HepG2 (cell line): ENCODE measurements around the gene ZNF804B. TPM values are rescaled to one million over a fixed set of nuclear protein-coding genes. Genes with fewer than 3 reads are reported as not detected.

Source experiments
- ATAC-seq: fragments of 200-7000 bp; cut with Tn5 transposase; 3 replicates; pipeline ENCODE4 v1.9.1; 2020; ENCODE audit warnings: mild to moderate bottlenecking, moderate library complexity
- BruUV-seq: library from RNA; stranded (reverse); fragments of 400-500 nt; replicated peaks from 2 replicates; lab custom pipeline; 2021; lab: Mats Ljungman, UMichigan
- CTCF ChIA-PET: fragments of 300-600 bp; formaldehyde crosslinking; extraction: SDS; loops from one replicate; lab custom pipeline; 2021; ENCODE audit warnings: low total read pairs, inconsistent platforms, low intra/inter-chr PET ratio; lab: Yijun Ruan, JAX
- POLR2A ChIA-PET: fragments of 350-600 bp; sonication (Branson Sonifier 250); formaldehyde crosslinking; loops from one replicate; lab custom pipeline; 2020; ENCODE audit warnings: antibody characterized with exemption, inconsistent platforms; lab: Yijun Ruan, JAX
- DNase-seq: peaks from one replicate; pipeline ENCODE4 v3.0.0-alpha.2; 2015; ENCODE audit warnings: low spot score
- FAIRE-seq: peaks from 3 replicates; lab custom pipeline; 2011; peaks lifted over from hg19 to GRCh38; lab: Jason Lieb, UNC
- H2AFZ ChIP-seq: one replicate; pipeline ENCODE4 v1.6.1; 2011; ENCODE audit warnings: low read length, inconsistent platforms
- H3K27ac ChIP-seq: fragments of 300-600 bp; 3 replicates; pipeline ENCODE4 v1.8.0; 2011; ENCODE audit warnings: mixed run types, mild to moderate bottlenecking, mixed read lengths, low read length, inconsistent platforms; ENCODE audit not compliant: insufficient read depth; ENCODE audit errors: extremely low read length
- H3K27me3 ChIP-seq, 2 experiments: fragments of 200-600 bp in 1 of 2; 2 replicates in 1 of 2; 3 replicates in 1 of 2; pipeline versions ENCODE4 v1.6.0 to v1.8.0; 2011; ENCODE audit warnings: low read length in 2 of 2, mild to moderate bottlenecking in 2 of 2, moderate library complexity in 2 of 2, inconsistent platforms in 1 of 2; ENCODE audit not compliant: insufficient read depth in 2 of 2, control insufficient read depth in 1 of 2
- H3K36me3 ChIP-seq, 2 experiments: fragments of 200-600 bp in 1 of 2; replicated peaks in 1 of 2; 2 replicates in 1 of 2; 3 replicates in 1 of 2; pipeline versions ENCODE4 v1.5.1 to v1.8.0; 2011; ENCODE audit warnings: low read length in 2 of 2, inconsistent platforms in 1 of 2; ENCODE audit not compliant: insufficient read depth in 2 of 2, control insufficient read depth in 1 of 2
- H3K4me1 ChIP-seq: 2 replicates; pipeline ENCODE4 v1.5.1; 2012; ENCODE audit warnings: low read length, inconsistent platforms; ENCODE audit not compliant: insufficient read depth
- H3K4me2 ChIP-seq: 2 replicates; pipeline ENCODE4 v1.6.0; 2011; ENCODE audit warnings: low read depth, low read length, inconsistent platforms
- H3K4me3 ChIP-seq, 3 experiments: fragments of 200-600 bp in 1 of 3; sonication (generic), shearing (Covaris generic) in 1 of 3; replicated peaks in 1 of 3; 2 replicates each; pipeline ENCODE4 v1.5.1; 2011 to 2016; ENCODE audit warnings: low read length in 3 of 3, inconsistent platforms in 2 of 3, low read depth in 2 of 3, mild to moderate bottlenecking in 2 of 3, control low read depth in 1 of 3, mixed read lengths in 1 of 3; ENCODE audit not compliant: insufficient read depth in 1 of 3
- H3K79me2 ChIP-seq: one replicate; pipeline ENCODE4 v1.6.1; 2011; ENCODE audit warnings: low read length, inconsistent platforms; ENCODE audit not compliant: insufficient read depth
- H3K9ac ChIP-seq: 2 replicates; pipeline ENCODE4 v1.6.0; 2011; ENCODE audit warnings: mild to moderate bottlenecking, low read depth, low read length, inconsistent platforms; ENCODE audit not compliant: insufficient read depth
- H3K9me3 ChIP-seq: 2 replicates; pipeline ENCODE4 v1.5.1; 2012; ENCODE audit warnings: mild to moderate bottlenecking, low read length
- H4K20me1 ChIP-seq: 2 replicates; pipeline ENCODE4 v1.6.0; 2011; ENCODE audit warnings: inconsistent platforms, mild to moderate bottlenecking, low read length, moderate library complexity; ENCODE audit not compliant: insufficient read depth
- ASH2L ChIP-seq: fragments of 300-600, 200-600 bp; sonication (generic); IDR thresholded peaks from 2 replicates; pipeline ENCODE4 v1.7.0; 2017; ENCODE audit warnings: low read depth, mild to moderate bottlenecking, moderate library complexity, mixed read lengths, low read length; ENCODE audit not compliant: insufficient read length
- BRF2 ChIP-seq: sonication (generic); formaldehyde crosslinking; IDR thresholded peaks from 2 replicates; pipeline ENCODE4 v1.8.1; 2022; ENCODE audit warnings: mild to moderate bottlenecking, missing genetic modification reagents
- CEBPB ChIP-seq: IDR thresholded peaks from 2 replicates; pipeline ENCODE4 v1.6.1; 2011; ENCODE audit warnings: low read depth, low read length, improper control_type of control experiment, borderline replicate concordance
- CREB1 ChIP-seq, 2 experiments: fragments of 450-650 bp in 1 of 2; IDR thresholded peaks; 2 replicates each; pipeline ENCODE4 v1.6.1; 2016 to 2017; ENCODE audit warnings: control low read depth in 1 of 2, mild to moderate bottlenecking in 1 of 2, missing compliant biosample characterization in 1 of 2, missing genetic modification characterization in 1 of 2
- CSRNP1 ChIP-seq: sonication (generic); formaldehyde crosslinking; IDR thresholded peaks from 2 replicates; pipeline ENCODE4 v1.8.1; 2023; ENCODE audit warnings: mild to moderate bottlenecking, missing genetic modification reagents
- GRHL1 ChIP-seq: sonication (generic); formaldehyde crosslinking; conservative IDR thresholded peaks from 2 replicates; pipeline ENCODE4 v1.8.0; 2022; ENCODE audit warnings: missing genetic modification reagents
- NPAS2 ChIP-seq: sonication (generic); formaldehyde crosslinking; IDR thresholded peaks from 2 replicates; pipeline ENCODE4 v1.8.0; 2022; ENCODE audit warnings: mild to moderate bottlenecking, missing genetic modification reagents, borderline replicate concordance
- NR1H2 ChIP-seq: sonication (generic); formaldehyde crosslinking; IDR thresholded peaks from 2 replicates; pipeline ENCODE4 v1.8.1; 2022; ENCODE audit warnings: low read depth, missing genetic modification reagents, borderline replicate concordance
- SP140L ChIP-seq: sonication (generic); formaldehyde crosslinking; IDR thresholded peaks from 2 replicates; pipeline ENCODE4 v1.4.0; 2020; ENCODE audit warnings: missing genetic modification reagents, borderline replicate concordance
- THRA ChIP-seq: sonication (generic); formaldehyde crosslinking; IDR thresholded peaks from 2 replicates; pipeline ENCODE4 v1.4.0; 2020; ENCODE audit warnings: missing genetic modification reagents, borderline replicate concordance
- ZNF138 ChIP-seq: sonication (generic); formaldehyde crosslinking; IDR thresholded peaks from 2 replicates; pipeline ENCODE4 v1.5.0; 2020; ENCODE audit warnings: mild to moderate bottlenecking, low read depth, missing genetic modification reagents
- ZNF615 ChIP-seq: sonication (generic); formaldehyde crosslinking; IDR thresholded peaks from 2 replicates; pipeline ENCODE4 v1.5.0; 2020; ENCODE audit warnings: mild to moderate bottlenecking, missing genetic modification reagents, borderline replicate concordance
- WGBS: methylation state at CpG from one replicate; pipeline ENCODE4 v1.1.6; 2017; ENCODE audit warnings: low lambda C conversion rate; 5-methylcytosine and 5-hydroxymethylcytosine counted together
- in situ Hi-C: cut with HindIII; loops from 2 replicates; pipeline ENCODE4 v1.10.0; 2017; ENCODE audit warnings: low pct_unique_long_range_greater_than_20kb; ENCODE audit not compliant: extremely low pct_ligation_motif_present
- intact Hi-C: fragments of 100-400 bp; cut with micrococcal nuclease; formaldehyde crosslinking; loops from one replicate; pipeline ENCODE4 v1.10.0; 2022; ENCODE audit not compliant: unreplicated experiment
- polyA plus RNA-seq, 8 experiments: library from polyadenylated mRNA; depleted of rRNA in 3 of 8; stranded (reverse) in 7 of 8; unstranded in 1 of 8; fragments of >200 nt; fragmentation: Illumina TruSeq in 4 of 8; extraction: Trizol in 4 of 8; gene quantifications; 2 replicates each; pipeline versions ENCODE4 v1.2.1 to v1.2.3, GENCODE V29; 2011 to 2016; ENCODE audit warnings: low read depth in 4 of 8, missing spikeins in 1 of 8, mixed read lengths in 1 of 8; ENCODE audit not compliant: insufficient read depth in 1 of 8
- total RNA-seq, 5 experiments: library from RNA; depleted of rRNA; stranded (reverse); fragments of >200 nt; fragmentation: Illumina TruSeq; extraction: Trizol; gene quantifications; 2 replicates each; pipeline ENCODE4 v1.2.3, GENCODE V29; 2016; ENCODE audit warnings: low read depth in 1 of 5

The ZNF804B gene
- total and polyA plus RNA-seq, 2 of the 13 experiments (the other 11 are each of a cell fraction or from before 2014, with no cell fraction given): not detected

GRCh38 chr7:89259085-89259484 is 499.6 kb downstream of the ZNF804B start:
- POLR2A ChIA-PET: no interaction called here
- no peak for DNase-seq
- Histone ChIP-seq H3K4me2 (no peak overlapping the region), H4K20me1 (no peaks in the 10 kb centered on the region), H3K79me2 (no peaks in the 10 kb centered on the region), H3K27ac (no peak overlapping the region), H3K9ac (no peak overlapping the region), H3K36me3 (no peaks in the 10 kb centered on the region), H2AFZ (no peak overlapping the region), H3K9me3 (peaks cover 6% of the 10 kb centered on the region), H3K4me3 (no peak overlapping the region), H3K4me1 (no peaks in the 10 kb centered on the region), H3K27me3 (no peaks in the 10 kb centered on the region)
- no TSS peak for BruUV-seq
- CTCF ChIA-PET: no interaction called here
- WGBS: 5% methylated on average over 2 of the region's 2 CpGs
- in situ Hi-C loops (no loop called here), intact Hi-C loops (no loop called here)
- no peak for FAIRE-seq
- ATAC-seq: no peak
- peak; percentile 37; the same call in 1 of the 2 replicates for TF ChIP-seq CREB1 (IDR thresholded peaks at IDR 0.05)
- TF ChIP-seq CREB1 (CRISPR knock-in tag; IDR thresholded peaks at IDR 0.05): no peak
- no peak for TF ChIP-seq BRF2 (CRISPR knock-in tag)
- no peak for TF ChIP-seq GRHL1 (CRISPR knock-in tag)

GRCh38 chr7:89264126-89264525 is 504.6 kb downstream of the ZNF804B start:
- Histone ChIP-seq H3K27ac (no peak overlapping the region), H3K9ac (no peak overlapping the region), H3K9me3 (peaks cover 4% of the 10 kb centered on the region), H3K4me1 (no peaks in the 10 kb centered on the region), H3K27me3 (no peaks in the 10 kb centered on the region), H3K79me2 (no peaks in the 10 kb centered on the region), H4K20me1 (no peaks in the 10 kb centered on the region), H3K36me3 (no peaks in the 10 kb centered on the region), H3K4me3 (no peak overlapping the region), H3K4me2 (no peak overlapping the region), H2AFZ (no peak overlapping the region)
- ChIA-PET POLR2A (no interaction called here), CTCF (no interaction called here)
- in situ Hi-C loops: no loop called here
- no peak for ATAC-seq
- 3% methylated on average over 4 of the region's 4 CpGs for WGBS
- no TSS peak for BruUV-seq
- FAIRE-seq: no peak
- DNase-seq: no peak
- intact Hi-C loops: no loop called here
- TF ChIP-seq SP140L (CRISPR knock-in tag) (no peak), ZNF138 (CRISPR knock-in tag) (no peak), NPAS2 (no peak), NR1H2 (CRISPR knock-in tag) (no peak), ZNF615 (CRISPR knock-in tag) (no peak), THRA (CRISPR knock-in tag) (no peak), ASH2L (no peak), CEBPB (no peak), CSRNP1 (no peak)
